H1 (cell line): ENCODE results near the gene PDCL3. TPM values are rescaled to one million over a fixed set of nuclear protein-coding genes. Genes with fewer than 3 reads are reported as not detected.

Experiments used
- ASH2L ChIP-seq: fragments of 200-600, 300-600 bp; sonication (generic); IDR thresholded peaks from one replicate; pipeline ENCODE4 v1.7.1; 2017; ENCODE audit warnings: low read length
- BCL11A ChIP-seq, 2 experiments: IDR thresholded peaks; one replicate each; pipeline ENCODE4 v1.6.1; 2011; ENCODE audit warnings: low read depth in 2 of 2, low read length in 2 of 2, mild to moderate bottlenecking in 2 of 2
- CHD7 ChIP-seq: fragments of 300-600 bp; sonication (generic); IDR thresholded peaks from 2 replicates; pipeline ENCODE4 v1.7.1; 2012; ENCODE audit warnings: low read length, moderate library complexity, mild to moderate bottlenecking, inconsistent platforms; ENCODE audit not compliant: insufficient replicate concordance
- EGR1 ChIP-seq: IDR thresholded peaks from 2 replicates; pipeline ENCODE4 v1.6.1; 2011; ENCODE audit warnings: low read depth, low read length, borderline replicate concordance
- MAFK ChIP-seq: IDR thresholded peaks from 2 replicates; pipeline ENCODE4 v1.6.1; 2012; ENCODE audit warnings: low read depth, mild to moderate bottlenecking, improper control_type of control experiment, low read length
- POU5F1 ChIP-seq: IDR thresholded peaks from 2 replicates; pipeline ENCODE4 v1.6.1; 2011; ENCODE audit warnings: low read depth, mild to moderate bottlenecking, low read length, moderate library complexity
- RNF2 ChIP-seq: fragments of 200-900, 300-1000 bp; sonication (generic); IDR thresholded peaks from 2 replicates; pipeline ENCODE4 v1.7.1; 2016; ENCODE audit warnings: borderline replicate concordance, low read depth, mild to moderate bottlenecking, antibody characterized with exemption, low read length; ENCODE audit not compliant: poor library complexity, severe bottlenecking; ENCODE audit errors: missing control alignments
- SP4 ChIP-seq: IDR thresholded peaks from 2 replicates; pipeline ENCODE4 v1.6.1; 2012; ENCODE audit warnings: low read length, inconsistent platforms
- SRF ChIP-seq: IDR thresholded peaks from 2 replicates; pipeline ENCODE4 v1.6.1; 2011; ENCODE audit warnings: mild to moderate bottlenecking, low read depth, low read length, moderate library complexity
- polyA plus RNA-seq, 7 experiments: library from polyadenylated mRNA; depleted of rRNA in 3 of 7; stranded (reverse) in 5 of 7; unstranded in 2 of 7; fragments of >200 nt in 5 of 7; fragments of 200-250 nt in 2 of 7; gene quantifications; 1 replicate in 5 of 7; 2 replicates in 1 of 7; 4 replicates in 1 of 7; pipeline versions ENCODE4 v1.2.1 to v1.2.3, GENCODE V29; 2011 to 2013; ENCODE audit warnings: missing spikeins in 2 of 7, mixed read lengths in 2 of 7
- total RNA-seq: library from RNA; stranded (reverse); fragmentation: NEBNext Ultra II Directional; extraction: Animal tissue kit (Norgen Biotek cat#: 25700); gene quantifications from 2 replicates; pipeline ENCODE4 v1.2.1, GENCODE V29; 2021

The PDCL3 gene
- total and polyA plus RNA-seq, 2 of the 8 experiments (the other 6 are each of a cell fraction or from before 2014, with no cell fraction given), result 19.8 to 29.4 TPM

DNA sequence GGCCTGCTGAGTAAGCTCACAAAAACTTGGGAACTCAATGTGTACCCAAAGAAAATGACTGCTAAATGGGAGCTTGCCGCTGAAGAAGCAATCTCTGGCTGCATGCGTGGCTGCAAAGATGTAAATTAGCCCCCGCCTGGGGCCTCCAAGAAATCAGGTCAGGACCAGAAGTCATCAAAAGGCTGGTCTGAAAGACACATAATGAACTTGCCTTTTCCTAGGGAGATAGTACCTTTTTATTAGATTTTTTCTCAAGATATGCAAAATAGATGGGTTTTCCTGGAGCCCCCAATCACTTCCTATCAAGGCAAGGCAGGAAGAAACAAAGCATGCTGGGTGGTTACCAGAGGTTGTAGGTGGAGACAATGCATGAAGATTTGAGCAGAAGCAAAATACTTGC, 38.9 kb downstream of the PDCL3 start (continued):
- no peak for TF ChIP-seq CHD7
- TF ChIP-seq BCL11A (IDR thresholded peaks at IDR 0.05; ENCODE audit: low read depth in 2 of 2, low read length in 2 of 2), result no peak
- TF ChIP-seq MAFK, result no peak
- no peak for TF ChIP-seq ASH2L
- no peak for TF ChIP-seq RNF2
- no peak for TF ChIP-seq SRF
- no peak for TF ChIP-seq SP4
- TF ChIP-seq POU5F1, result no peak
- no peak for TF ChIP-seq EGR1
